Embryonic facial prominence (tissue), 1 donor: ENCODE measurements around the gene IFT43.
"Not testable (repeated sequence)": the region's sequence is repeated elsewhere in the genome, so short reads cannot be mapped to it uniquely, and the experiment has no call there.

Experiments used
- DNase-seq: peaks from one replicate; pipeline ENCODE4 v3.0.0-alpha.2; 2016; ENCODE audit errors: extremely low spot score

IFT43 gene

GRCh38 chr14:75980856-75981255 is 4.7 kb upstream of the IFT43 start:
- no peak for DNase-seq

GRCh38 chr14:75981426-75982265 is 3.9 kb upstream of the IFT43 start, which contains the start of gene TGFB3:
TGFB3 (minus strand) TSS chr14:75981995; CDS start chr14:75980893, 1,102 bp downstream.
- DNase-seq = peak; percentile 92

DNA sequence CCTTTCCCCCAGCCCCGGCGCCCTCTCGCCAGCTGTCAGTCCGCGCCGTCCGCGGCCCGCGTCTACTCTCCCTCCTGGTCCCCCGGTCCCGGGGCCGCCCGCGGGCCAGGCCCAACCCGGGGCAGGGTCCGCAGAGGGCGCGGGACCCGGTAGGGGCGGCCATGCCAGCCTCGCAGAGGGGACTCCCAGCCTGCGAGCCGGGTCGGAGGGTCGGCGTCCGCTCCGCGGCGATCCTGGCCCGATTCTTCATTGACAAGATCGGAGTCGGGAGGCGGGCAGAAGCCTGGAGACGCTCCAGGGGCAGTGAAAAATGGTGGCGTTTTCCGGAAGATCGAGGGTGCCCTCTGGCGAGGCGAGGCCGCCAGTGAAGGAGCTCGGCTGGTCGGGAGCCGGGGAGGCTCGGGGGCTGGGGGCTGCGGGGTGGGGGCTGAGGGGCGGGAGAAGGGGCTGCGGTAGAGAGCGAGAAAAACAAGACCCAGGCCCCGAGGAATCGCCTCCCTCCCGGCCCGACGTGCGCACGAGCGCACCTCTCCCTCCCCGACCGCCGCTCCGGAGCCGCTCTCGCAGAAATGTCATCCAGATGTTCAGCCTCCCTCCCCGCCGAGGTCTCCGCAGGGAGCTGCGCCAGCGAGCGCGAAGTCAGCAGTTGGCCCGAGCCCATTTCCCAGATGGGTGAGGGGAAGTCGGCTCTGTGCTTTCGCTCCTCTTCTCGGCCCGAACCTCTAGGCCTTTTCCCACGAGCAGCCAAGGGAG is 3.1 kb upstream of the IFT43 start:
- DNase-seq = peak; percentile 85

DNA sequence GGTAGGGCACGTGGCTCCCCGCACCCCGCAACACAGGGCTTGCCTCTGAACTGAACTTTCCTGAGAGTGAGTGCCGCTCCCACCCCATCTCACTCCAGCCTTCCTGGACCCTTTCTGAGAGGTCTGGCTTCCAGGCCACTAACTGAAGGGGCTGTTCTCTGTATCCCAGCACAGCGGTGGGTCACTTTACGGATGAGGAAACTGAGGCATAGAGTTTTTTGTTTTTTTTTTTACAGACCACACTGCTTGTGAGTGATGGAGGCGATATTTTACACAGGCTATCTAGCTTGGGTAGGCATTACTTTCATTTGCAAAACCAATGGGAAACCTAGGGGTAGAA is 2.6 kb upstream of the IFT43 start:
- no peak for DNase-seq

DNA sequence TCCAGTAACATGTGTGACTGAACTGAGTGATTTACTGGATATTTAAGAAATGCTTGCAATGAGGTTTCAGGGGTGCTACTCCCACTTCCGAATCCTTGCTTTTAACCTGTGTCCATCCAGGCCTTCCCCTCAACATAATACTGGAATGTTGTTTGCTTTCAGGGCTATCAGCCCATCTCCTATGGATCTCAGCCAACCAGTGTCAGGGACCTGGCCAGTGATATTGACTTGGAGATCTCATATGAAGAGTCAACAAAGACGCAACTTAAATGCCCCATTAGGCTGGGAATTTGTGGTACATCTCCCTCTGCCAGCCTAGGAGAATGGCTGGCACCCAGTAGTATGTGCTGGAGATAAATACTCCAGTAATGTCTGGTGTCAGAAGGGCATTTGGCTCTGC is 889 bp upstream of the IFT43 start:
- no peak for DNase-seq

DNA sequence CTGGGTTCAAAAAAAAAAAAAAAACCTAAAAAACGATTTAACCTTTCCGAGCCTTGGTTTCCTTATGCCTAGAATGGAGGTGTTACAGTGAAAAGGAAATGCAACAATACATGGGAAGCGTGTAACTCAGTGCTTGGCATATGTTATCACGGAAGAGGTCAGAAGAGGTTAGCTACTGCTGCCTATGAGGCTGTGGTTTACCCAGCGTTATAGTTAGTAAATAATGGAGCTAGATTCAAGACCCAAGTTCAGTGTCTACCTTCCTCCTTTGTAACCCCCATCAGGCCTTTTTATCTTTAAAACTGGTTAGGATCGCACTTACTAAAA is 839 bp downstream of the IFT43 start:
- DNase-seq = no peak

DNA sequence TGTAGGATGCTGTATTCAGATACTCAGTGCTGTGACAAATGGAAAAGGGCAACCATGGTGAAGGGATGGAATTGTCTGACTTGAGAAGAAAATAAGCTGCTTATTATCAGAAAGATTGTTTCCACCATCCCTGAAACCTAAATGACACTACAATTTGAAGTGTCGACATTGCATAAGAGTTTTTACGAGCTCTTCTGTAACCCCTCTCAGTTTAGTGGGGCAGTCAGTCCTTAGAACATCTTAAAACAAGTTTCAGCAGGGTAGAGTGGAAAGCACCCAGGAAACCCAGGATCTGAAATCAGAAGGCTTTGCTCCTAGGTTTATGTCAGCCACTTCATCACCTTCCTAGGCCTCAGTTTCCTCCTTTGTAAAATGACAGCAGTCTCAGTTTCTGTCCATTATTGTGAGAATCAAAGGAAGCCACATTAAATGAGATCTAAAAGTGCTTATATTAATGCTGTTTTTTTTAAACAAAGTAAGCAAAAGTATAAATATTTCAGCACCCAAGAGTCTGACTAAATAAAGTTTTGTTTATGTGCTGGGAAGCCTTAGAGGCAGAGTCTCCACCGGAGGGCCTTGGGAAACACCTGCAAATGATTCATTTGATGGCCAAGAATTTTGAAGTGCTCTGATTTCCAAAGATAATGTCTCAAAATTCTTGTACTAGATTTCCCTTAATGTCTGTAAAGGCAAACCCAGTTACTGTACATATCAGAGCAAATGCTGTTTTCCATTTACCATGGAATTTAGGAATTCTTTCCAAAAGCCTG is 1.8 kb downstream of the IFT43 start:
- no peak for DNase-seq

- no peak for DNase-seq
Measured at GRCh38 chr14:75989134-75989533, 3.6 kb downstream of the IFT43 start.

- no peak for DNase-seq
Measured at GRCh38 chr14:75990297-75990696, 4.7 kb downstream of the IFT43 start.

GRCh38 chr14:75991753-75992152 is 6.2 kb downstream of the IFT43 start:
- no peak for DNase-seq

DNA sequence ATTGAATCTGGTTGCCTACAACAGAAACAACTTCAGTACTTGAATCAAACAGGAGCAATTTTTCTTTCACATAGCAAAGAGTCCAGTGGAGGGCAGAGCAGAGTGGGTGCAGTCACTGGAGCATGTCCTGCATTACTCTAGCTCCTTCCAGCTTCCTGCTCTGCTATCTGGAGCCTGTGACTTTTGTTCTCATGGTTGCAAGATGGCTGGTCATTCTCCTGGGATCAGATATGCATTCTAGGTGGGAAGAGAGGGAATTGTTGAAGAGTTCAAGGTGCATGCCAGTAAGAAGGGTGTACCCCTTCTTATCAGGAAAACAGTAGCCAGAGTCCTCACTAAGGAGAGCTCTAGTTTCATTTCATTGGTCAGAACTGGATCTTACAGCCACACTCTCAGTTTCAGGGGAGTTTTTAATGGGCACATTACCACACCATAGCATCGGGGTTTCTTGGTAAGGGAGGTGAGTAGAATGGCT is 8.0 kb downstream of the IFT43 start:
- DNase-seq = no peak

DNA sequence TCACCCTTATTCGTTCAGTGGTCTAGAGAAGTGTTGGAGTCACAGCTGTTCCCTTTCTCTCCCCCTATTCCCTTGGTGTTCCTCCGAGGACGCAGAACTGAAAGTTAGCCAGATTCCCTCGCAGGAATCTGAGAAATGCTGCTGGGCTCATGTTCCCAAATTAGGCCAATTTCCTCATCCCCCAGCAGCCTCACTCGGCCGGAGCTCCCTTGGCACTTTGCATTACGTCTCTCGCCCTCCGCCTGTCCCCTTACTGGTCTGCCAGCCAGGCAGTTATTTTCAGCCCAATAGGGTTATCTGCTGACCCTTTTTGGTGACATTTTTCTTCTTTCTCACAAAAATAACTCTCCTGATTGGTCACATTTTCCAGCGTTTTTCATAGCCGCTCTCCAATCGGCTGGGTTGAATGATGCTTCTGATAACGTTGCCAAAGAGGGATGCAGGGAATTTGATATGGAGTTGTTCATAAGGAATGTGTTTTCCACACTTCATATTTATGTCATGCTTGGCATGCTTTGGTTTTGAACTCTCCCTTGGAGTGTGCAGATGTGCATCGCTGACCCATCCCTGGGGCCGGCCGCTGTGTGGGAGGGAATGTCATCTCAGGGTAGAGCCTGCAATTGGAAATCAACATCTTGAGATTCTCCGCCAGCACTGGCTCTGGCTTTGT is 9.9 kb downstream of the IFT43 start:
- DNase-seq = no peak

DNA sequence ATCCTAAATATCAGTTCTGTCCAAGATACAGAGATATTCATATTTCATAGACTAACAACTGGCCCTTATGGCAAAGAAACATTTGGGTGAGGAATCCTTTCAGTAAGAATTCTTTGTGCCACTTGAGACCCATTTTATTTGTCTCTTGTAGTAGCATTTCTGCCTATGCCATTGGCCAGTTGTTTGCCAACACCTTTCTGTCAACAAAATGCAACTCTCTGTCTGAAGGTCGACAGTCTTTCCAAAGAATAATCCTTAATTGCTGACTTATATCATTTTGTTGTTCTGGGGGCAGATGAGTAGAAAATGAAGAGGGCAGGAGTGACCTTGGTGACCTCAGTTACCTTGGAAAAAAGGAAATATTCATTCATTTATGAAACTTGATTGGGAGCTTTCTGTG is 10.9 kb downstream of the IFT43 start:
- DNase-seq = no peak

- DNase-seq = no peak
Measured at GRCh38 chr14:75999511-76000190, 14.1 kb downstream of the IFT43 start.

DNA sequence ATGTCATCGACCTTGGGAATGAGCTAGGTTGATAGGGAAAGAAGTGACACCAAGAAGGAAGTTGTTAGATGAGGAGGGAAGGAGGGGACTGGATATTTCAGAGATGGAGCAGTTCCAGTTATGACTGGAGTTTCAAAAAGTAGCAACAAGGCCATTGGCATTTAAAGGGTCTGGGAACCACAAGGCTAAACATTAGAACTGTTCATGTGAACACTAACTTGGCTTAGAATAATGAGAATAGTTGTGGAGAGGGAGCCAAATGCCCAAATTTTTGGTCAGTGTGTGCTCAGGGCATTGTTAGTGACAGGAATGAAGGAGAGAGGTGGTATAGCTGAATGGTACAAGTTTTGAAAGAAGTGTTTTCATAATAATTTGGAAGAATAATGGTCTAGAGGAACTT is 16.8 kb downstream of the IFT43 start:
- DNase-seq = no peak

GRCh38 chr14:76006253-76006652 is 20.7 kb downstream of the IFT43 start:
- DNase-seq = no peak

GRCh38 chr14:76007379-76007778 is 21.8 kb downstream of the IFT43 start:
- DNase-seq = no peak

GRCh38 chr14:76007852-76008251 is 22.3 kb downstream of the IFT43 start:
- no peak for DNase-seq

DNA sequence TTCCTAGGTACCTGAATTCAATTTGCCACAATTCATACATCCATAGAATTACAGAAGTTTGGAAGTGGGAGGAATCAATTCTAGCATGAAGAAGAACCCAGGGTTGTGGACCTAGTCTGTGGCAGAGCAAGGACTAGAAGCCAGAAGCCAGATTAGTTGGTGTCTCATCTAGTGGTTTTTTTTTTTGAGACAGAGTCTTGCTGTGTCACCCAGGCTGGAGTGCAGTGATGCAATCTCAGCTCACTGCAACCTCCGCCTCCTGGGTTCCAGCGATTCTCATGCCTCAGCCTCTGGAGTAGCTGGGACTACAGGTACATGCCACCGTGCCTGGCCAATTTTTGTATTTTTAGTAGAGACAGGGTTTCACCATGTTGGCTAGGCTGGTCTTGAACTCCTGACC is 24.1 kb downstream of the IFT43 start:
- not testable (repeated sequence) for DNase-seq

GRCh38 chr14:76011930-76012329 is 26.4 kb downstream of the IFT43 start:
- no peak for DNase-seq

DNA sequence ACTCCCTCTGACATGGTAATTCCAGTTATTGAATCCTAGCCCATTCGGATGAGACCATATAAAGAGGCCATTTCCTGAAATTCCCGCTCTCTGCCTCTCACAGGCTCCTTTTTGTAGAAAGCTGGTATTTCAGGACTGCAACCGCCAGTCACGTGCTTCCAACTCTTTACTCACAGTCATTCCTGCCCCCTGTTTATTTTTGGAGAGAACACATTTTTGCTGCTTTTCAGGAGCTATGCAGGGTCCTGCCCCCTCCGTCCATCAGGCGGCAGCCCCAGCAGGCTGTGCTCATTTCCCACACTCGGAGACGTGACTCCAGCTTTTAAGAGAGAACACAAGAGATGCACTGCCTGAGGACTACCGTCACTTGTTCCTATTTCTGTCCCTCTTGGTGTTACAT is 26.8 kb downstream of the IFT43 start:
- DNase-seq = no peak
